ENCODE measurements around the gene PLEKHH3. TPM values are rescaled to one million over a fixed set of nuclear protein-coding genes. Genes with fewer than 3 reads are reported as not detected.

Gene PLEKHH3
- total RNA-seq, 1 experiment from 2014 or later = 11.9 TPM

DNA sequence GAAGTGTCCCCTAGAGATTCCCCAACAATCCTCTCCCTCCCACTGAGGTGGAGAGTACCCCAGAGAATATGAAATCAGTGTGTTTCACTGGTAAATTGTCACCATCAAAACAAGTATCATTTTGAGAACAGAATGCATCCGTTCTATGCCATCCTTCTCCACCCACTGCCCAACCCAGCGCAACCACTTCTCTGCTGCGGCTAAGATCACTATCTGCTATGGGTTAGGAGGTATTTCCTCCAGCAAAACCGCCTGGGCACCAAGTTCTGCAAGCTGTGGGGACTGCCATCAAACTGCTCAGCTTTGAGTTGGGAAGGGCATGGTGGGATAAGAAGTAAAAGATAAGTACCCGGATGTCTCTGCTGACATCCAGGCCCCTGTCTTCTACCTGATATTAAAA, 29.9 kb upstream of the PLEKHH3 start:
- no peaks in the 10 kb centered on the region for H3K9me3 ChIP-seq (ENCODE audit: low read depth, low read length, poor library complexity, severe bottlenecking)
- no peak overlapping the region for H3K27ac ChIP-seq (ENCODE audit: low read depth, low read length, poor library complexity, severe bottlenecking)
- no TSS peak for BruUV-seq (replicated peaks)
- H3K27me3 ChIP-seq (replicated peaks; ENCODE audit: insufficient read depth, low read depth, low read length, poor library complexity) = no peaks in the 10 kb centered on the region
- POLR2A ChIA-PET (ENCODE audit: low non-redundant PET) = no interaction called here
- CTCF ChIA-PET = no interaction called here
- DNase-seq (ENCODE audit: low spot score) = no peak
- no peaks in the 10 kb centered on the region for H3K4me1 ChIP-seq (ENCODE audit: insufficient read depth, low read length, poor library complexity, severe bottlenecking)
- intact Hi-C loops (cut with micrococcal nuclease; ENCODE audit: unreplicated experiment) = no loop called here
- peaks cover 18% of the 10 kb centered on the region for H3K36me3 ChIP-seq (ENCODE audit: insufficient read depth, low read length, poor library complexity, severe bottlenecking)
- TF ChIP-seq, protein P1, sequence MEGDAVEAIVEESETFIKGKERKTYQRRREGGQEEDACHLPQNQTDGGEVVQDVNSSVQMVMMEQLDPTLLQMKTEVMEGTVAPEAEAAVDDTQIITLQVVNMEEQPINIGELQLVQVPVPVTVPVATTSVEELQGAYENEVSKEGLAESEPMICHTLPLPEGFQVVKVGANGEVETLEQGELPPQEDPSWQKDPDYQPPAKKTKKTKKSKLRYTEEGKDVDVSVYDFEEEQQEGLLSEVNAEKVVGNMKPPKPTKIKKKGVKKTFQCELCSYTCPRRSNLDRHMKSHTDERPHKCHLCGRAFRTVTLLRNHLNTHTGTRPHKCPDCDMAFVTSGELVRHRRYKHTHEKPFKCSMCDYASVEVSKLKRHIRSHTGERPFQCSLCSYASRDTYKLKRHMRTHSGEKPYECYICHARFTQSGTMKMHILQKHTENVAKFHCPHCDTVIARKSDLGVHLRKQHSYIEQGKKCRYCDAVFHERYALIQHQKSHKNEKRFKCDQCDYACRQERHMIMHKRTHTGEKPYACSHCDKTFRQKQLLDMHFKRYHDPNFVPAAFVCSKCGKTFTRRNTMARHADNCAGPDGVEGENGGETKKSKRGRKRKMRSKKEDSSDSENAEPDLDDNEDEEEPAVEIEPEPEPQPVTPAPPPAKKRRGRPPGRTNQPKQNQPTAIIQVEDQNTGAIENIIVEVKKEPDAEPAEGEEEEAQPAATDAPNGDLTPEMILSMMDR (conservative IDR thresholded peaks at IDR 0.05; ENCODE audit: low read depth, low read length) = no peak
- TF ChIP-seq EZH2 (IDR thresholded peaks at IDR 0.05; ENCODE audit: borderline replicate concordance, low read depth, low read length, poor library complexity, severe bottlenecking) = no peak
- H3K4me3 ChIP-seq (ENCODE audit: low read depth, low read length, poor library complexity, severe bottlenecking) = no peak overlapping the region

DNA sequence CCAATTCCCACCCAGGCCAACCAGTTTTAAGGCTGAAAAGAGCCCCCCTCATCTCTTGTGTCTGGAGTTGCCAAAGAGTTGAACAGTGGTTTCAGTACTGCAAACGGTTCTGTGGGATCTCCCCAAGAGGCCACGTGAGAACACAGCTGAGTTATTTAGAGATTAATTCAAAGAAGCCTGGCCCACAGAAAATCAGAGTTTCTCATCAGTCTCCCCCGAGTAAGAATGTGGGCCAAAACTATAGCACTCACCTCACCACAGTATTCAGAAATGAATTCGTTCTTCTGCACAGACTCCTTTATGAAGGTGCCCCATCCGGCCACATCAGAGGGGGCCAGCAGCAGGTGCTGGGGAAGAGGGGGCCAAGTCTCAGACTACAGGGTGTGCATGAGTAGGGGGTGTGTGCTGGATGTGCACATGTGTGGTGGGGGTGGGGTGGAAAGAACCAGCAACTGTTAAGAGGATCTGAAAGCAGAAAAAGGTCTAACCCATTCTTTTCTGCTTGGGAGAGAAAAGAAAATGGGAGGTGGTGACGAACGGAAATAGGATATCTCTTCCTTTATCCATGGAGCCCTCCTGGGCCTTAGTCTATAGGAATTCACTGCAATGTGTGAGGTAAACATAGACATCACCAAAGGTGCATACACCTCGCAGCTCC, 28.2 kb upstream of the PLEKHH3 start:
- Histone ChIP-seq H3K27ac (ENCODE audit: low read depth, low read length, poor library complexity, severe bottlenecking) (no peak overlapping the region), H3K36me3 (ENCODE audit: insufficient read depth, low read length, poor library complexity, severe bottlenecking) (peaks cover 18% of the 10 kb centered on the region), H3K4me1 (ENCODE audit: insufficient read depth, low read length, poor library complexity, severe bottlenecking) (no peaks in the 10 kb centered on the region), H3K4me3 (ENCODE audit: low read depth, low read length, poor library complexity, severe bottlenecking) (no peak overlapping the region), H3K9me3 (ENCODE audit: low read depth, low read length, poor library complexity, severe bottlenecking) (no peaks in the 10 kb centered on the region), H3K27me3 (replicated peaks; ENCODE audit: insufficient read depth, low read depth, low read length, poor library complexity) (no peaks in the 10 kb centered on the region)
- CTCF ChIA-PET = no interaction called here
- POLR2A ChIA-PET (ENCODE audit: low non-redundant PET) = no interaction called here
- no TSS peak for BruUV-seq (replicated peaks)
- intact Hi-C loops (cut with micrococcal nuclease; ENCODE audit: unreplicated experiment) = no loop called here
- DNase-seq (ENCODE audit: low spot score) = no peak
- TF ChIP-seq EZH2 (IDR thresholded peaks at IDR 0.05; ENCODE audit: borderline replicate concordance, low read depth, low read length, poor library complexity, severe bottlenecking) = no peak
- TF ChIP-seq, protein P1 (conservative IDR thresholded peaks at IDR 0.05; ENCODE audit: low read depth, low read length) = no peak

DNA sequence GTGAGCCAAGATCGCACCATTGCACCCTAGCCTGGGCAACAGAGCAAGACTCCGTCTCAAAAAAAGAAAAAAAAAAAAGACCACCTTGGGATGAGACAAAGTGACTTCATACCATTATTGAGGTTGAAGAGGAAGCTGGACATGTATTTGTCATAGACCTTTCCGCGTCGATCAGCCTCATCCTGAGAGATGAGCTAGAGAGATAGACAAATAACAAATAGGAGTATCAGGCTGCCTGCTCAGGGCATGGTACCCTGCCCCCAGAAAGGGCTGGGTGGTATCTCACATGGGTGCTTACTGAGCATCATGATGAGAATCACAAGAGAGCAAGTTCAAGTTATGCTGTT, 27.7 kb upstream of the PLEKHH3 start:
- ChIA-PET CTCF (no interaction called here), POLR2A (ENCODE audit: low non-redundant PET) (no interaction called here)
- Histone ChIP-seq H3K4me3 (ENCODE audit: low read depth, low read length, poor library complexity, severe bottlenecking) (no peak overlapping the region), H3K9me3 (ENCODE audit: low read depth, low read length, poor library complexity, severe bottlenecking) (no peaks in the 10 kb centered on the region), H3K4me1 (ENCODE audit: insufficient read depth, low read length, poor library complexity, severe bottlenecking) (no peaks in the 10 kb centered on the region), H3K27me3 (replicated peaks; ENCODE audit: insufficient read depth, low read depth, low read length, poor library complexity) (no peaks in the 10 kb centered on the region), H3K27ac (ENCODE audit: low read depth, low read length, poor library complexity, severe bottlenecking) (no peak overlapping the region), H3K36me3 (ENCODE audit: insufficient read depth, low read length, poor library complexity, severe bottlenecking) (peaks cover 18% of the 10 kb centered on the region)
- DNase-seq (ENCODE audit: low spot score) = no peak
- no TSS peak for BruUV-seq (replicated peaks)
- TF ChIP-seq EZH2 (IDR thresholded peaks at IDR 0.05; ENCODE audit: borderline replicate concordance, low read depth, low read length, poor library complexity, severe bottlenecking) = no peak
- intact Hi-C loops (cut with micrococcal nuclease; ENCODE audit: unreplicated experiment) = no loop called here

DNA sequence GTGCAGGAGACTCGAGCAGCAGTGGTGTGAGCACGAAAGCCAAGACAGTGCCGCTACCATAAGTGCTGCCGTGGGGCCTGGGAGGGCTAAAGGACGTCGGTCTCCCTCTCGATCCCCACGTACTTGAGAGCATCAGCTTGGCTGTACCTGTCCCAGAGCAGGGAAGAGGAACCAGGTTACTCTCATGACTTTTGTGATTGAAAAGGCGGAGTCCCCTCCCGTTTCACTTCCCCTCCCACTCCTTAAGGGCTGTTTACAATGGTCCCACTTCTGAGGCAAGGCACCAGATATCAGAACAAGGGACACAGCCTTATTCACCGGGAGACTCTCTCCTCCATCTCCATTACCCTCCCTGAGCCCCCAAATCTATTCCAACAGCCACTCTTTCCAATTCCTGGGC, 25.7 kb upstream of the PLEKHH3 start:
- DNase-seq (ENCODE audit: low spot score) = no peak
- BruUV-seq (replicated peaks) = no TSS peak
- H3K4me1 ChIP-seq (ENCODE audit: insufficient read depth, low read length, poor library complexity, severe bottlenecking) = no peaks in the 10 kb centered on the region
- intact Hi-C loops (cut with micrococcal nuclease; ENCODE audit: unreplicated experiment) = no loop called here
- ChIA-PET CTCF (no interaction called here), POLR2A (ENCODE audit: low non-redundant PET) (no interaction called here)
- no peaks in the 10 kb centered on the region for H3K9me3 ChIP-seq (ENCODE audit: low read depth, low read length, poor library complexity, severe bottlenecking)
- peaks cover 8% of the 10 kb centered on the region for H3K36me3 ChIP-seq (ENCODE audit: insufficient read depth, low read length, poor library complexity, severe bottlenecking)
- no peaks in the 10 kb centered on the region for H3K27me3 ChIP-seq (replicated peaks; ENCODE audit: insufficient read depth, low read depth, low read length, poor library complexity)
- no peak overlapping the region for H3K27ac ChIP-seq (ENCODE audit: low read depth, low read length, poor library complexity, severe bottlenecking)
- no peak overlapping the region for H3K4me3 ChIP-seq (ENCODE audit: low read depth, low read length, poor library complexity, severe bottlenecking)
- no peak for TF ChIP-seq EZH2 (IDR thresholded peaks at IDR 0.05; ENCODE audit: borderline replicate concordance, low read depth, low read length, poor library complexity, severe bottlenecking)
- TF ChIP-seq, protein P1 (conservative IDR thresholded peaks at IDR 0.05; ENCODE audit: low read depth, low read length) = no peak

Measured in A673 (cell line).